ENCODE results near the gene THBS3. TPM values are rescaled to one million over a fixed set of nuclear protein-coding genes. Genes with fewer than 3 reads are reported as not detected.
"Not testable (repeated sequence)": the region's sequence is repeated elsewhere in the genome, so short reads cannot be mapped to it uniquely, and the experiment has no call there.

The THBS3 gene
- total and polyA plus RNA-seq, 11 donors = 2.7 to 22.2 (median 5.5) TPM

DNA sequence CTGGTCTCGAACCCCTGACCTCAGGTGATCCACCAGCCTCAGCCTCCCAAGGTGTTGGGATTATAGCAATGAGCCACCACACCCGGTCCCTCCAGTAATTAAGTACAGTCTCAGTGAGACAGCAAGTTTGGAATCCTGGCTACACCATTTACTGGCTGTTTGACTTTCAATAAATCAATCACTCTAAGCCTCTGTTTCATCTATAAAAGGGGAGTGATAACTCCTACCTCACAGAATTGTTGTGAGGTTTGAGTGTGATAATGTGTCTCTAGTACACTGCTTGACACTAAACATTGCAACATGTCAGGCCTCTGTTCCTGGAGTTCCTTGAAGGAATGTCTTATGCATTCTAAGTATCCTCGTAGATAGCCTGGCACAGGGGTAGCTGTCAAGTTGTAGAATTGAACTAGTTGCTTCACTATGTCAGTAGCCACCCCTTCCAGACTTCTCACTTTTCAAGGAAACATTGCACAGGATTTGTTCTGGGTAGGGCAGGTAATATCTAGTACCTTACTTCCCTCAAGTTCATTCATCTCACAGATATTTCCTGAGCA lies 35.2 kb upstream of the THBS3 start:
- WGBS, 4 donors = 83 to 93% (median 91%) methylated on average over 3 of the region's 3 CpGs
- peak overlapping the region in 7 of 12 donors; percentile 65 to 77 (median 67) for H3K4me3 ChIP-seq
- H3K27ac ChIP-seq = peak overlapping the region in 8 of 12 donors; percentile 86 to 97 (median 91)
- peaks cover 0 to 29% (median 12%) of the 10 kb centered on the region in 9 donors for H3K36me3 ChIP-seq
- peaks cover 0 to 4% (median 0%) of the 10 kb centered on the region in 9 donors for H3K27me3 ChIP-seq
- H3K4me1 ChIP-seq = peaks cover 0 to 41% (median 22%) of the 10 kb centered on the region in 12 donors
- no peak for ATAC-seq
- no peaks in the 10 kb centered on the region for H3K9me3 ChIP-seq
- no peak for TF ChIP-seq POLR2A (IDR thresholded peaks at IDR 0.05)
- TF ChIP-seq, protein P1, sequence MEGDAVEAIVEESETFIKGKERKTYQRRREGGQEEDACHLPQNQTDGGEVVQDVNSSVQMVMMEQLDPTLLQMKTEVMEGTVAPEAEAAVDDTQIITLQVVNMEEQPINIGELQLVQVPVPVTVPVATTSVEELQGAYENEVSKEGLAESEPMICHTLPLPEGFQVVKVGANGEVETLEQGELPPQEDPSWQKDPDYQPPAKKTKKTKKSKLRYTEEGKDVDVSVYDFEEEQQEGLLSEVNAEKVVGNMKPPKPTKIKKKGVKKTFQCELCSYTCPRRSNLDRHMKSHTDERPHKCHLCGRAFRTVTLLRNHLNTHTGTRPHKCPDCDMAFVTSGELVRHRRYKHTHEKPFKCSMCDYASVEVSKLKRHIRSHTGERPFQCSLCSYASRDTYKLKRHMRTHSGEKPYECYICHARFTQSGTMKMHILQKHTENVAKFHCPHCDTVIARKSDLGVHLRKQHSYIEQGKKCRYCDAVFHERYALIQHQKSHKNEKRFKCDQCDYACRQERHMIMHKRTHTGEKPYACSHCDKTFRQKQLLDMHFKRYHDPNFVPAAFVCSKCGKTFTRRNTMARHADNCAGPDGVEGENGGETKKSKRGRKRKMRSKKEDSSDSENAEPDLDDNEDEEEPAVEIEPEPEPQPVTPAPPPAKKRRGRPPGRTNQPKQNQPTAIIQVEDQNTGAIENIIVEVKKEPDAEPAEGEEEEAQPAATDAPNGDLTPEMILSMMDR (IDR thresholded peaks at IDR 0.05) = no peak
- no peak for DNase-seq
- intact Hi-C loops (cut with DNase I) = loop anchor here in 4 of 10 donors (5.0 kb wide), 1 partner anchor 36 kb away; the partner anchor contains the start of genes MTX1 (in 4 of the 4) and THBS3 (in 4 of the 4)

DNA sequence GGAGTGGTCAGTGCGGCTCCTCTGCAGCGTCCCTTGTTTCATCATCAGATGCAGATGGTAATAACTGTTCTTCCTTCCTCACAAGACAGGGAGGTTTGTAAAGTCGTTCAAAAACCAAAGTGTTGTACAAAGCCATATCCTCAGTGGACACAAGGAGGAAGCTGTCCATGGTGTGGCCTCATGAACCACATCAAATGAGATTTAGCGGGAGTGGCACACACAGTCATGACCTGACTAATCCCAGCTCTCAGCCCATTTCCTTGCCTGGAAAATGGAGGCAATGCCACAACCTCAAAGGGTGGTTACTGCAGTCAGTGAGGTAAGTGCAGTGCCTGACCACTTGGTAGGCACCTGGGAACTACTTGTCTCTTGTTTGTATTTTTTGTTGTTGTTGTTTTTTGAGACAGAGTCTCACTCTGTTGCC lies 34.2 kb upstream of the THBS3 start:
- TF ChIP-seq, protein P1 (IDR thresholded peaks at IDR 0.05) = no peak
- TF ChIP-seq POLR2A (IDR thresholded peaks at IDR 0.05) = no peak
- Histone ChIP-seq H3K27ac (peak overlapping the region in 2 of 12 donors; percentile 6 to 69), H3K4me3 (no peak overlapping the region), H3K36me3 (peaks cover 0 to 31% (median 17%) of the 10 kb centered on the region in 9 donors), H3K4me1 (peaks cover 0 to 41% (median 22%) of the 10 kb centered on the region in 12 donors), H3K9me3 (no peaks in the 10 kb centered on the region), H3K27me3 (peaks cover 0 to 4% (median 0%) of the 10 kb centered on the region in 9 donors)
- WGBS, 4 donors = 59 to 75% (median 72%) methylated on average over 4 of the region's 4 CpGs
- no peak for DNase-seq
- ATAC-seq = peak in 1 of 4 donors; percentile 6
- intact Hi-C loops (cut with DNase I) = loop anchor here in 4 of 10 donors (5.0 kb wide), 1 partner anchor 35 kb away; the partner anchor contains the start of genes MTX1 (in 4 of the 4) and THBS3 (in 4 of the 4)

DNA sequence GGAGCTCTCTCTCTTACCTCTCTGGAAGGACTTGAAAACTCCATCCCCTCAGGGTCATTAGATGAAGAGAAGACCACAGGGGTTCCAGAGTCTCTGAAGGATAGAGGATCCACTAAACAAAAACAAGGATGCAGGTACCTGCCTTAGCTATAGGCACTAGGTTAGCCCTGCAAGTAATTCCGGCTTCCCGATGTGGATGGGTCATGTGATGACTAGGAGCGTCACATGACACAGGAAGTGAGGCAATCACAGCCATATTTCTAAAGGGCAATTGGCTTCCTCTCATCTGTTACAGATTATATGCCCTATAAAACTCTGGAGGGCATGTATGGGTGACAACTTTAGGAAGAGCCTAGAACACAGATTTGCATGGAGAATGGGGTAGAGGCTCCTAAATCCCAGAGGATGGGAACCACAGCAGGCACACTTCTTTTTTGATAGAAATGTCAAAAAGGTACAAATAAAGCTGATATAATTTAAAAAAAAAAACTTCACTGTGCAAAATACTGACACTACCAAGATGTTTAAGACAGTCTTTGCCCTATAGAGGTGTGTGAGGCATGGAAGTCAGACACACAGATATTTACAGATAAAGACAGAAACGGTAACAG lies 33.5 kb upstream of the THBS3 start:
- peak overlapping the region in 11 of 12 donors; percentile 14 to 61 (median 49) for H3K4me3 ChIP-seq
- no peaks in the 10 kb centered on the region for H3K9me3 ChIP-seq
- H3K36me3 ChIP-seq = peaks cover 0 to 33% (median 24%) of the 10 kb centered on the region in 9 donors
- peaks cover 0 to 41% (median 22%) of the 10 kb centered on the region in 12 donors for H3K4me1 ChIP-seq
- TF ChIP-seq, protein P1 (IDR thresholded peaks at IDR 0.05) = no peak
- no peak for TF ChIP-seq POLR2A (IDR thresholded peaks at IDR 0.05)
- peaks cover 0 to 4% (median 0%) of the 10 kb centered on the region in 9 donors for H3K27me3 ChIP-seq
- peak in 3 of 4 donors; percentile 37 to 50 (median 40) for ATAC-seq
- WGBS, 4 donors = 19 to 24% (median 20%) methylated on average over 3 to 4 of the region's 4 CpGs
- intact Hi-C loops (cut with DNase I) = loop anchor here in 4 of 10 donors (5.0 kb wide), 1 partner anchor 34 kb away; the partner anchor contains the start of genes MTX1 (in 4 of the 4) and THBS3 (in 4 of the 4)
- peak overlapping the region in 6 of 12 donors; percentile 6 to 69 (median 26) for H3K27ac ChIP-seq
- peak in 4 of 5 donors; percentile 61 to 76 (median 73) for DNase-seq

DNA sequence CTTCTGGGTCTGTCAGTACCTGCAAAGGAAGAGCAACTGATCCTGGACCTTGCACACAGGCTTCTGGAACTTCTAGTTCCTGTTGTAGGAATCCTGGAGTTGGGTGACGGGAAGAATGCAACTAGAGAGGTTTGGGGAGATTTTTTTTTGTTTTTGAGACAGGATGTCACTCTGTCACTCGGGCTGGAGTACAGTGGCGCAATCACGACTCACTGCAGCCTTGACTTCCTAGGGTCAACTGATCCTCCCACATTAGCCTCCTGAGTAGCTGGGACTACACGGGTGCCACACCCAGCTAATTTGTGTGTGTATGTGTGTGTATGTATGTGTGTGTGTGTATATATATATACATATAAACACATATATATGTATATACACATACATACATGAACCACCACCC lies 28.8 kb upstream of the THBS3 start:
- Histone ChIP-seq H3K4me3 (no peak overlapping the region), H3K27ac (no peak overlapping the region), H3K27me3 (no peaks in the 10 kb centered on the region), H3K9me3 (no peaks in the 10 kb centered on the region), H3K36me3 (peaks cover 0 to 40% (median 27%) of the 10 kb centered on the region in 9 donors), H3K4me1 (peaks cover 0 to 28% (median 7%) of the 10 kb centered on the region in 12 donors)
- 81 to 87% (median 82%) methylated on average over 5 of the region's 5 CpGs for WGBS, 4 donors
- no peak for TF ChIP-seq POLR2A (IDR thresholded peaks at IDR 0.05)
- TF ChIP-seq, protein P1 (IDR thresholded peaks at IDR 0.05) = no peak
- ATAC-seq = no peak
- intact Hi-C loops (cut with DNase I) = no loop called here
- no peak for DNase-seq

DNA sequence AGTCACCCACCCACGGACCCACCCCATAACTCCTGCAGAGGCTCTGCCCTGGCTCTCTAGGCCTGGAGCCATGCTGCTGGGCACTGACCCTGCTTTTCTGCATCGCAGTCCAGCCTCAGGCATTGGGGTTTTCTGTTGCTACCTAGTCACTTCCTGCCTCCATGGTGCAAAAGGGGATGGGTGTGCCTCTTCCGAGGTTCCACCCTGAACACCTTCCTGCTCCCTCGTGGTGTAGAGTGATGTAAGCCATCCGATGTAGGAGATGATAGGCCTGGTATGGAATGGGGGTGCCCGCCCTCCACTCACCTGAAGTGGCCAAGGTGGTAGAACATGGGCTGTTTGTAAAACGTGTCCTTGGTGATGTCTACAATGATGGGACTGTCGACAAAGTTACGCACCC lies 27.7 kb upstream of the THBS3 start:
- H3K27ac ChIP-seq; intact Hi-C loops (cut with DNase I); DNase-seq; H3K9me3 ChIP-seq; ATAC-seq; H3K4me3 ChIP-seq; H3K27me3 ChIP-seq: not testable (repeated sequence)
- WGBS, 4 donors = 89 to 92% (median 91%) methylated on average over 4 to 8 of the region's 9 CpGs
- H3K36me3 ChIP-seq = peaks cover 0 to 40% (median 27%) of the 10 kb centered on the region in 9 donors
- peaks cover 0 to 23% (median 2%) of the 10 kb centered on the region in 12 donors for H3K4me1 ChIP-seq

DNA sequence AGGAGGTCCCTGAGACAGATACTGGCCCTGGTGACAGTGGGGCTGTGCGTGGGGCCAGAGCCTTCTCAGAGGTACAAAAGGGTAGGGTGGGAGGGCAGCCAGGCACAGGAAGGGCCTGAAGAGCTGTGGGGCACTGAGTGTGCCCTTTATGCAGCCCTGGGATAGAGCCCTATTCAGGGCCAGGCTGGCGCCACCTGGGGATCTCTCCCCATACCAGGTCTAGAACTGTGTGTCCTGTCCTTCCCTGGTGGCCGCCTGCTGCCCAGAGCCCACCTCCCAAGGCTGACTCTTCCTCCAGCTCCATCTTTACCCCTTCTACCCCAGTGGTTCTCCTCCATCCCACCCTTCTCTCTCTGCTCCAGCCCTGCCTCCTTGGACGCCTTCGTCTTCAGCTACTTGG lies 25.8 kb upstream of the THBS3 start:
- H3K36me3 ChIP-seq = peaks cover 0 to 28% (median 22%) of the 10 kb centered on the region in 9 donors
- H3K4me1 ChIP-seq = peaks cover 0 to 16% (median 0%) of the 10 kb centered on the region in 12 donors
- H3K9me3 ChIP-seq; H3K4me3 ChIP-seq; DNase-seq; H3K27ac ChIP-seq; intact Hi-C loops (cut with DNase I); H3K27me3 ChIP-seq: not testable (repeated sequence)
- peak in 1 of 4 donors; percentile 16 for ATAC-seq
- 83 to 100% (median 91%) methylated on average over 1 of the region's 5 CpGs for WGBS, 4 donors
